Motor neuron (in vitro differentiated cells): ENCODE results near the gene DLG3. TPM values are rescaled to one million over a fixed set of nuclear protein-coding genes. Genes with fewer than 3 reads are reported as not detected.
A peak's percentile ranks its signal among the peaks of the same experiment; 100 is the strongest.

Source experiments
- ATAC-seq, 8 experiments: fragments of 200-7000 bp; cut with Tn5 transposase; replicated peaks in 6 of 8; 2 replicates each; pipeline ENCODE4 v1.8.0; 2021; ENCODE audit warnings: mild to moderate bottlenecking in 8 of 8, moderate library complexity in 8 of 8
- H3K27ac ChIP-seq, 2 donors: fragments of 250-450 bp; sonication (Bioruptor Pico); 2 replicates each; pipeline ENCODE4 v1.9.0; 2021; ENCODE audit warnings: antibody characterized with exemption in 2 of 2, mild to moderate bottlenecking in 2 of 2, moderate library complexity in 1 of 2
- H3K4me1 ChIP-seq, 2 donors: fragments of 250-450 bp; sonication (Bioruptor Pico); replicated peaks in 1 of 2; 2 replicates each; pipeline ENCODE4 v1.6.1; 2021; ENCODE audit warnings: antibody characterized with exemption in 2 of 2, mild to moderate bottlenecking in 2 of 2, moderate library complexity in 1 of 2
- H3K4me3 ChIP-seq, 5 donors: fragments of 250-450 bp; sonication (Bioruptor Pico); 2 replicates each; pipeline ENCODE4 v1.9.0; 2021; ENCODE audit warnings: antibody characterized with exemption in 5 of 5, mild to moderate bottlenecking in 5 of 5, moderate library complexity in 4 of 5
- WGBS, 10 experiments: fragments of 450-650 bp; shearing (Covaris generic); methylation state at CpG; one replicate each; pipeline ENCODE4 v1.0.0; 2022; 5-methylcytosine and 5-hydroxymethylcytosine counted together
- in situ Hi-C, 9 experiments: fragments of 400-800 bp; cut with MboI; loops; one replicate each; pipeline ENCODE4 v1.15.0; 2021; ENCODE audit warnings: low sequenced_read_pairs in 9 of 9, low pct_unique_long_range_greater_than_20kb in 2 of 9; ENCODE audit not compliant: unreplicated experiment in 9 of 9
- total RNA-seq, 8 experiments: library from RNA; unstranded; fragments of 300-600 nt; gene quantifications; 2 replicates each; pipeline versions ENCODE4 v1.2.3 to v1.2.4, GENCODE V29; 2022

Gene DLG3
- total RNA-seq, 8 experiments from 2014 or later: 0.61 to 28.7 (median 16.4) TPM

DNA sequence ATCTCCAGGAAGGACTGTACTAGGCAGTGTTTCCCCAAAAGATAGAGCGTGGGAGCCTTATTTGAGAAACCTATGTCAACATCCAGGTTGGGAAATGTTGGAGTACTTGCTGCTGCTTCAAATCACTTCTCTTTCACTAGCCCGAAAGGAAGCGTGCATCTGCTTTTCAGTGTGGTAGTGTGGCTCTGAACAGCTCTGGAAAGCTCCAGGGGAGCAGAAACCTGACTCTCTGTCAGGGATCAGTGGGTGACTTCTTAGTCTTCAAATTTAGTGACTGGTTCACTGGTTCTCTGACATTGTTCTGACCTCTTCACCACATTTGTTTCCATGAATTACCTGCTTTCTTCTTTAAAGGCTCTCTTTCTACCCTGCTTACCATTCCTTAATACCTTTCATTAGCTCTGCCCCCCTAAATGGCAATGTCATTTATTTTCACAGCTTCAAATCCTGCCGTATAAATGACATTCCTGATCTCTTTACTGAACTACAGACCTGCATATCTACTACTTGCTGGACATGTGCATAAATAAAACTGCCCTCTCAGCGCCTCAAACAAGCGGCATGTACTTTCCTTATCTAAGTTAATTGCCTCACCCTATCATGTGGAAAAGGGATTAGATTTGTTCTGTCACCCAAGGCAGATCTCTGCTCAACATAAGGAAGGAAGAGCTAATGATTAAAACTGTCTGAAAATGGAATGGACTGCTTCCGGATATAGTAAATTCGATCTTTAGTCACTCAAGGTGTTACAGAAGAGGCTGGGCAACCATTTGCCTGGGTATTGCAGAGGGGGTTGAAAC lies 37.0 kb downstream of the DLG3 start:
- 55 to 100% (median 76%) methylated on average over 1 to 8 of the region's 8 CpGs; no CpG with 5 or more reads in 6 of the 10 experiments for WGBS, 10 experiments

GRCh38 chrX:70482300-70482699 lies 37.7 kb downstream of the DLG3 start:
- Histone ChIP-seq H3K27ac (no peak overlapping the region), H3K4me1 (peaks cover 20 to 26% of the 10 kb centered on the region in 2 donors), H3K4me3 (no peak overlapping the region)
- no peak for ATAC-seq
- no CpG with 5 or more reads among the region's 2 CpGs for WGBS, 10 experiments
- in situ Hi-C loops: no loop called here

More for the DNA sequence above, 37.0 kb downstream of the DLG3 start:
- Histone ChIP-seq H3K4me1 (peaks cover 26 to 28% of the 10 kb centered on the region in 2 donors), H3K27ac (no peak overlapping the region), H3K4me3 (no peak overlapping the region)
- no peak for ATAC-seq
- in situ Hi-C loops: no loop called here

DNA sequence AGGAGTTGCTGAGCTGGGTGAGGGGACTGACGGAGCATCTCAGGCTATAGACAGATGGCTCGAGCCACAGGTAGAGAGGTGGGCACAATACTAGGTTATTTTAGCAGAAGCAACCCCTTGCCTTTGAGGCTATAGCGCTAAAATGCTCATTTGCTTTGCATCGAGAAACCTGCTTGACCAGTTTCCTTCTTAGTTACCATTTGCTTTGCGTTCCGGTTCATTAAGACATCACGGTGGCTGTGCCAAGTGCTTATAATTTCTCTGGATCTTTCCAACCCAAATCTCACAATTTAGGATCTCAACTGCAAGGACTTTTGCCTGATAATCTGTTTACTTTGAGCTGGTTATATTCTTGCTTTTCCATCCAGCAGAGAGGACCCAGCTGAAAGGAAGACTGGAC lies 40.8 kb downstream of the DLG3 start:
- WGBS, 10 experiments: 60 to 100% (median 80%) methylated on average over 1 to 5 of the region's 7 CpGs; no CpG with 5 or more reads in 5 of the 10 experiments
- in situ Hi-C loops: no loop called here
- ATAC-seq: no peak
- no peak overlapping the region for H3K4me3 ChIP-seq
- H3K27ac ChIP-seq: no peak overlapping the region
- peaks cover 0 to under 1% of the 10 kb centered on the region in 2 donors for H3K4me1 ChIP-seq

GRCh38 chrX:70488856-70489255 lies 44.2 kb downstream of the DLG3 start:
- in situ Hi-C loops: no loop called here
- WGBS, 10 experiments: 0 to 86% (median 40%) methylated on average over 1 to 2 of the region's 2 CpGs; no CpG with 5 or more reads in 3 of the 10 experiments
- Histone ChIP-seq H3K27ac (no peak overlapping the region), H3K4me1 (no peaks in the 10 kb centered on the region), H3K4me3 (no peak overlapping the region)
- no peak for ATAC-seq

DNA sequence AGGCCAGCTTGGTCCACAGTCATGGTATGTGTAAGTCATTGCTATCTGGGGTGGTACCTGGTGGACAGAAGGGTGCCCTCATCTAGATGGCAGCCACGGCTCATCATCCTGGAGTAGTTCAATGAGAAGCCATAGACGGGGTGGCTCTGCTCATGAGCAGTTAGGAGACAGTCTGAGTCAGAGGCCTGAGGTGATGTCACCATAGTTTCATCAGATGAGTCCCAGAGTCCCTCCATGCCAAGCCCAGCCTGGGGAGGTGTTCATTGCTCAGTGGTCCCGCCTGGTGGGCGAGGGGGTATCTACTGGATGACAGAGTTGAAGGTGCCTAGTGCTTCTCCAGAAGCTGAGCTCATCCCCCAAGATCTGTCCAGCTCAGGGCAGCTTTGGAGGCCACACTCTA lies 49.8 kb downstream of the DLG3 start:
- in situ Hi-C loops: no loop called here
- H3K4me1 ChIP-seq: no peaks in the 10 kb centered on the region
- H3K27ac ChIP-seq: no peak overlapping the region
- 72% methylated on average over 4 of the region's 4 CpGs; no CpG with 5 or more reads in 9 of the 10 experiments for WGBS, 10 experiments
- no peak overlapping the region for H3K4me3 ChIP-seq
- peak in 4 of 8 experiments; percentile 22 to 99 (median 80) for ATAC-seq

DNA sequence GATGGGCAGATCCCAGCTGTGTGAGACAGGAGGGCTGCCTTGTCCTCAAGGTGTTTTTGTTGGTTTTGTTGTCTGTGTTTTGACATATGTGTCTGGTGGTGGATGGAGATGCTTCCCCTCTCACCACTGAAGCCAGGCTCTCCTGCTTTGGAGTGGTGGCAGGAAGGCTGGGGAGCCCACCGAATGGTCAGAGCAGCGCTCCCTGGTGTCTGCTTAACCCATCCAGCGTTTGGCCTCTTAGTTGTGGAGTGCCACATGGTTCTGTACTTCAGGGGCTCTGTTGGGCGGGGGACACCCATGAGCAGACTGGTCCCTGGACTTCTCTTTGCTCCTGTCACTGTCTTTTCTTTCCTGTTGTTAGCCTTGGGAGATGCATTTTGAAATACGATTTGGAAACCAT lies 51.9 kb downstream of the DLG3 start:
- in situ Hi-C loops: no loop called here
- Histone ChIP-seq H3K4me1 (no peaks in the 10 kb centered on the region), H3K27ac (no peak overlapping the region), H3K4me3 (no peak overlapping the region)
- 0% methylated on average over 1 of the region's 5 CpGs; no CpG with 5 or more reads in 9 of the 10 experiments for WGBS, 10 experiments
- no peak for ATAC-seq

GRCh38 chrX:70497026-70497425 lies 52.4 kb downstream of the DLG3 start:
- no peak for ATAC-seq
- WGBS, 10 experiments: no CpG with 5 or more reads among the region's 3 CpGs
- in situ Hi-C loops: no loop called here
- Histone ChIP-seq H3K4me3 (no peak overlapping the region), H3K4me1 (no peaks in the 10 kb centered on the region), H3K27ac (no peak overlapping the region)

DNA sequence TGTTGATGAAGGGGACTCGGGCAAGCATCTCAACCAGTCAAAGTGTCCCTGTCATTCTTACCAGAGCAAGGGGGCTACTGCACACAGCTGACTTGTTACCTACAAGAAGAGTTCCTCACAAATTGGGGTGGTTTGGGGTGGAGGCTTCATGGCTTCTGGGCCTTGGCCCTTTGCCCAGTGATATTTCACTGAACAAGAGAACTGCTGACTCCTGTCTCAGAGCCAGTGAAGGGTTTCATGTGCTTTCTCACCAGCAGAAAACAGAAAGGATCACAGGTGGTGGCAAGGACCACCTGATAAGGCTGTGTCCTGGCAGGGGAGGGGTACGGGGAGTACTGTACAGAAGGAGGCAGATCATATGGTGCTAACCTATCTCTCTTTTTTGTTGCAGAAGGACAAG lies 53.5 kb downstream of the DLG3 start:
- ATAC-seq: no peak
- in situ Hi-C loops: no loop called here
- WGBS, 10 experiments: 50 to 71% methylated on average over 1 of the region's 2 CpGs; no CpG with 5 or more reads in 8 of the 10 experiments
- no peaks in the 10 kb centered on the region for H3K4me1 ChIP-seq
- H3K4me3 ChIP-seq: no peak overlapping the region
- H3K27ac ChIP-seq: no peak overlapping the region

GRCh38 chrX:70500826-70501225 lies 56.2 kb downstream of the DLG3 start:
- H3K27ac ChIP-seq: no peak overlapping the region
- ATAC-seq: no peak
- in situ Hi-C loops: no loop called here
- H3K4me1 ChIP-seq: no peaks in the 10 kb centered on the region
- WGBS, 10 experiments: 52 to 100% (median 75%) methylated on average over 1 to 3 of the region's 4 CpGs; no CpG with 5 or more reads in 6 of the 10 experiments
- no peak overlapping the region for H3K4me3 ChIP-seq

GRCh38 chrX:70504772-70505450 lies 60.3 kb downstream of the DLG3 start:
- ATAC-seq: peak in 1 of 8 experiments; percentile 31
- in situ Hi-C loops: no loop called here

DNA sequence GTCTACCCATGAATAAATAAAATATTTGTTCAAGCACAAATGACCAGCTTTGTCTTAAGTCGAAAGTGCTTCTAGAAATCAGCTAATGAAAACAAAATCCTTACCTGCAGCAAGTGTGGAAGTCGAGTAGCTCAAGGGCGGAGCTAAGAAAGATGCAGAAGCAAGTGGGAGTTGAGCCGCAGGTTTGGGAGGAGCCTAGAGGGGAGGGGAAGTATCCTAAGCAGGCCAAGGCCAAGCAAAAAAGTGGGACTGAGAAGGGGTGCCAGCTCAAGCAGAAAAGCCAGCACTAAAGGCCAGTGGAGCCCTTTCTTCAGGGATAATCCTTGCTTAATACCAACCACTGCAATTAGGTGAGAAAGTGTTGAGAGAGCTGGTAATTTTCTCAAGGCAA lies 60.8 kb downstream of the DLG3 start:
- 24 to 100% (median 66%) methylated on average over 1 to 4 of the region's 4 CpGs; no CpG with 5 or more reads in 6 of the 10 experiments for WGBS, 10 experiments

More at GRCh38 chrX:70504772-70505450, 60.3 kb downstream of the DLG3 start:
- Histone ChIP-seq H3K4me1 (no peaks in the 10 kb centered on the region), H3K27ac (no peak overlapping the region), H3K4me3 (no peak overlapping the region)
- 59 to 100% (median 100%) methylated on average over 1 to 4 of the region's 6 CpGs; no CpG with 5 or more reads in 7 of the 10 experiments for WGBS, 10 experiments

GRCh38 chrX:70508296-70508911 lies 63.8 kb downstream of the DLG3 start:
- H3K4me3 ChIP-seq: no peak overlapping the region
- 20 to 80% (median 51%) methylated on average over 1 to 5 of the region's 6 CpGs; no CpG with 5 or more reads in 7 of the 10 experiments for WGBS, 10 experiments
- H3K27ac ChIP-seq: no peak overlapping the region
- ATAC-seq: no peak
- in situ Hi-C loops: no loop called here
- H3K4me1 ChIP-seq: no peaks in the 10 kb centered on the region

More for the DNA sequence above, 60.8 kb downstream of the DLG3 start:
- Histone ChIP-seq H3K4me1 (no peaks in the 10 kb centered on the region), H3K27ac (no peak overlapping the region), H3K4me3 (no peak overlapping the region)
- in situ Hi-C loops: no loop called here
- no peak for ATAC-seq

DNA sequence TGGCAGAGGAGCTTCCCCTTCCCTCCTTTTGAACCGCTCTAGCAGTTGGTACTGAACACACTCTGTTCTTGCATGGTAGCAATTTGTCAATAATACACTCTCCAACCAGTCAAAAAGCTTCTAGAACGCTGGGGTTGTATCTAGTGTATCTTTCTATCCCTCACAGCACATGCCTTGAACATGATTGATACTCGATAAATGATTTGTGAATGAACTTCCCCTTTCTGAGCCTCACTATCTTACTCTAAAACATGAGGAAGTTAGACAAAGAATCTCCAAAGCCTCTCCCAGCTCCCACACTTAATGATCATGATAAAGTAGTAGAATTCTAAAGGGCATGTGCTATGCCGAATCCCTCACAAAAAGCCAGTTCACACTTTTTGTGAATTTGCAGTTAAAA lies 64.4 kb downstream of the DLG3 start:
- no peak for ATAC-seq
- no peaks in the 10 kb centered on the region for H3K4me1 ChIP-seq
- no peak overlapping the region for H3K4me3 ChIP-seq
- in situ Hi-C loops: no loop called here
- 20 to 100% (median 53%) methylated on average over 1 to 3 of the region's 4 CpGs; no CpG with 5 or more reads in 5 of the 10 experiments for WGBS, 10 experiments
- no peak overlapping the region for H3K27ac ChIP-seq
